HCT116 (cell line): Measurements from ENCODE around the gene SP100. TPM values are rescaled to one million over a fixed set of nuclear protein-coding genes. Genes with fewer than 3 reads are reported as not detected.

ENCODE experiments used
- ATAC-seq: fragments of 200-7000 bp; cut with Tn5 transposase; 2 replicates; pipeline ENCODE4 v1.9.1; 2020; ENCODE audit warnings: mild to moderate bottlenecking, moderate library complexity
- BruUV-seq: library from RNA; stranded (reverse); fragments of 400-500 nt; replicated peaks from 2 replicates; lab custom pipeline; 2021; lab: Mats Ljungman, UMichigan
- CTCF ChIA-PET: fragments of 300-600 bp; sonication (Branson Sonifier 250); formaldehyde crosslinking; loops from one replicate; lab custom pipeline; 2021; ENCODE audit warnings: antibody characterized with exemption; lab: Charles Lee
- POLR2A ChIA-PET: fragments of 300-600, 350-600 bp; sonication (Branson Sonifier 250); formaldehyde crosslinking; loops from one replicate; lab custom pipeline; 2021; ENCODE audit warnings: antibody characterized with exemption; lab: Charles Lee
- RAD21 ChIA-PET, 2 experiments: fragments of 300-600 bp; sonication (Branson Sonifier 250); formaldehyde crosslinking; loops; one replicate each; lab custom pipeline; 2023; ENCODE audit warnings: low total read pairs in 2 of 2; ENCODE audit not compliant: uncharacterized antibody in 2 of 2, unreplicated experiment in 2 of 2, low non-redundant PET in 1 of 2; lab: Charles Lee
- DNase-seq: peaks from one replicate; pipeline ENCODE4 v3.0.0-alpha.2; 2010; ENCODE audit warnings: low read depth, low spot score
- H2AFZ ChIP-seq: fragments of 200-600 bp; shearing (Covaris generic), sonication (generic); 2 replicates; pipeline ENCODE4 v1.6.1; 2017; ENCODE audit warnings: low read depth, mixed run types, mixed read lengths, antibody characterized with exemption, low read length; ENCODE audit not compliant: poor library complexity, severe bottlenecking
- H3K27ac ChIP-seq: 2 replicates; pipeline ENCODE4 v1.5.1; 2012; ENCODE audit warnings: low read depth, low read length
- H3K27me3 ChIP-seq: fragments of 200-600 bp; sonication (generic); 2 replicates; pipeline ENCODE4 v1.6.1; 2016; ENCODE audit warnings: mixed run types, low read length, mixed read lengths; ENCODE audit not compliant: insufficient read depth
- H3K36me3 ChIP-seq, 2 experiments: fragments of 200-500 bp in 1 of 2; fragments of 200-600 bp in 1 of 2; sonication (Bioruptor generic) in 1 of 2; sonication (generic) in 1 of 2; 2 replicates each; pipeline versions ENCODE4 v1.5.1 to v1.6.1; 2014 to 2016; ENCODE audit warnings: low read length in 2 of 2, inconsistent platforms in 1 of 2, mixed read lengths in 1 of 2, mixed run types in 1 of 2; ENCODE audit not compliant: insufficient read depth in 2 of 2, control insufficient read depth in 1 of 2
- H3K4me1 ChIP-seq, 2 experiments: fragments of 200-600 bp in 1 of 2; sonication (generic) in 1 of 2; 2 replicates each; pipeline versions ENCODE4 v1.5.1 to v1.6.1; 2012 to 2017; ENCODE audit warnings: low read length in 2 of 2, inconsistent platforms in 1 of 2, mild to moderate bottlenecking in 1 of 2, mixed read lengths in 1 of 2, mixed run types in 1 of 2, moderate library complexity in 1 of 2; ENCODE audit not compliant: insufficient read depth in 2 of 2, control insufficient read depth in 1 of 2
- H3K4me2 ChIP-seq: fragments of 200-600 bp; sonication (generic); 2 replicates; pipeline ENCODE4 v1.6.1; 2017; ENCODE audit warnings: mixed run types, low read length, mixed read lengths
- H3K4me3 ChIP-seq, 2 experiments: fragments of 200-600 bp in 1 of 2; sonication (generic) in 1 of 2; replicated peaks in 1 of 2; 2 replicates each; pipeline ENCODE4 v1.5.1; 2011 to 2016; ENCODE audit warnings: low read length in 2 of 2, control low read depth in 1 of 2, low read depth in 1 of 2, mild to moderate bottlenecking in 1 of 2, mixed read lengths in 1 of 2, mixed run types in 1 of 2
- H3K79me2 ChIP-seq: fragments of 200-600 bp; sonication (generic); 2 replicates; pipeline ENCODE4 v1.6.1; 2017; ENCODE audit warnings: mild to moderate bottlenecking, mixed run types, low read length, moderate library complexity, mixed read lengths; ENCODE audit not compliant: insufficient read depth
- H3K9ac ChIP-seq: fragments of 200-600 bp; sonication (generic); 2 replicates; pipeline ENCODE4 v1.6.1; 2016; ENCODE audit warnings: low read length, mixed read lengths
- H3K9me2 ChIP-seq: fragments of 200-600 bp; sonication (generic), shearing (Covaris generic); 2 replicates; pipeline ENCODE4 v1.6.1; 2017; ENCODE audit warnings: mixed run types, mild to moderate bottlenecking, moderate library complexity; ENCODE audit not compliant: insufficient read depth
- H3K9me3 ChIP-seq, 2 experiments: fragments of 200-500 bp in 1 of 2; fragments of 200-600 bp in 1 of 2; sonication (Bioruptor generic) in 1 of 2; sonication (generic) in 1 of 2; 2 replicates each; pipeline ENCODE4 v1.6.1; 2014 to 2017; ENCODE audit warnings: low read length in 2 of 2, mixed read lengths in 2 of 2, inconsistent platforms in 1 of 2, low read depth in 1 of 2, mild to moderate bottlenecking in 1 of 2, mixed run types in 1 of 2, moderate library complexity in 1 of 2; ENCODE audit not compliant: control insufficient read depth in 1 of 2, insufficient read depth in 1 of 2
- H4K20me1 ChIP-seq: fragments of 200-600 bp; sonication (generic), shearing (Covaris generic); 2 replicates; pipeline ENCODE4 v1.6.1; 2017; ENCODE audit warnings: mixed run types, mild to moderate bottlenecking, moderate library complexity; ENCODE audit not compliant: insufficient read depth
- CBX3 ChIP-seq: IDR thresholded peaks from 2 replicates; pipeline ENCODE4 v1.6.1; 2012; ENCODE audit warnings: low read depth
- CEBPB ChIP-seq: IDR thresholded peaks from 2 replicates; pipeline ENCODE4 v1.6.1; 2012; ENCODE audit warnings: low read depth
- EGR1 ChIP-seq: IDR thresholded peaks from 2 replicates; pipeline ENCODE4 v1.6.1; 2012; ENCODE audit warnings: low read depth
- ELF1 ChIP-seq: IDR thresholded peaks from 2 replicates; pipeline ENCODE4 v1.6.1; 2012; ENCODE audit warnings: low read depth, borderline replicate concordance
- EZH2phosphoT487 ChIP-seq: fragments of 200-600 bp; IDR thresholded peaks from 2 replicates; pipeline ENCODE4 v1.6.1; 2018; ENCODE audit warnings: antibody characterized with exemption, borderline replicate concordance
- FOSL1 ChIP-seq: IDR thresholded peaks from 2 replicates; pipeline ENCODE4 v1.6.1; 2012; ENCODE audit warnings: low read depth
- JUND ChIP-seq: IDR thresholded peaks from 2 replicates; pipeline ENCODE4 v1.6.1; 2012
- POLR2AphosphoS5 ChIP-seq: IDR thresholded peaks from 2 replicates; pipeline ENCODE4 v1.6.1; 2011; ENCODE audit warnings: mild to moderate bottlenecking, low read depth, low read length, moderate library complexity
- SIN3A ChIP-seq: IDR thresholded peaks from 2 replicates; pipeline ENCODE4 v1.6.1; 2012; ENCODE audit warnings: low read depth
- SP1 ChIP-seq: IDR thresholded peaks from 2 replicates; pipeline ENCODE4 v1.6.1; 2012; ENCODE audit warnings: low read depth
- SRF ChIP-seq: IDR thresholded peaks from 2 replicates; pipeline ENCODE4 v1.6.1; 2012; ENCODE audit warnings: low read depth
- YY1 ChIP-seq: IDR thresholded peaks from 2 replicates; pipeline ENCODE4 v1.6.1; 2011; ENCODE audit warnings: low read length, low read depth, moderate library complexity, mild to moderate bottlenecking; ENCODE audit not compliant: insufficient replicate concordance; ENCODE audit errors: extremely low read depth
- ZFX ChIP-seq: fragments of 450-650 bp; IDR thresholded peaks from 2 replicates; pipeline ENCODE4 v1.6.1; 2017
- intact Hi-C: fragments of 100-400 bp; cut with micrococcal nuclease; formaldehyde crosslinking; loops from 2 replicates; pipeline ENCODE4 v1.10.0; 2022
- total RNA-seq: library from RNA; stranded (reverse); gene quantifications from one replicate; pipeline ENCODE4 v1.2.1, GENCODE V29; 2021; ENCODE audit not compliant: unreplicated experiment
- TF ChIP-seq, protein P1 (sequence below): IDR thresholded peaks from 2 replicates; pipeline ENCODE4 v1.6.1; 2012; ENCODE audit warnings: low read depth
- TF ChIP-seq, protein P2 (sequence below): IDR thresholded peaks from 2 replicates; pipeline ENCODE4 v1.6.1; 2011; ENCODE audit warnings: mild to moderate bottlenecking, low read length, moderate library complexity; ENCODE audit not compliant: insufficient replicate concordance; ENCODE audit errors: extremely low read depth
- TF ChIP-seq, protein P3 (sequence below): IDR thresholded peaks from 2 replicates; pipeline ENCODE4 v1.6.1; 2012
- TF ChIP-seq, protein P4 (sequence below): IDR thresholded peaks from 2 replicates; pipeline ENCODE4 v1.6.1; 2012

The SP100 gene
- total RNA-seq, 1 experiment from 2014 or later = 48.1 TPM

DNA sequence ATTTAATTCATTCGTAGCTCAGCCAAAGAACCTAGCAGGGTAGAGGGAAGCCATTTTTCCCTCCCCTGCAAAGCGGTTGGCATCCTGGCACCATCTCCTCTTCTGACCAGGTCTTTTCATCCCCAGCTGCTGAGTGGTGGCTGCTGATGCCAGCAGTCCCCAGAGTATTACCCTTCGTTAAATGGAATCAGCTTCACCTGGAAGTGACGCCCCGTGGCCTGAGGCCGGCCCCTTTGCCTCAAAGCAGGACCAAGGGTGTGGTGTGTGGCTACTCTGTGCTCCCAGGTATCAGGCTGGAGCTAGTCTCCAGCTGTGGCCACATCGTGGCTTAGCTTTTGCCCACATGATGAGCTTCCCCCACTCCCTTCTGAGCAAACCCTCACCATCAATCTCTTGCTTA is 12.3 kb upstream of the SP100 start (continued):
- TF ChIP-seq, protein P1, sequence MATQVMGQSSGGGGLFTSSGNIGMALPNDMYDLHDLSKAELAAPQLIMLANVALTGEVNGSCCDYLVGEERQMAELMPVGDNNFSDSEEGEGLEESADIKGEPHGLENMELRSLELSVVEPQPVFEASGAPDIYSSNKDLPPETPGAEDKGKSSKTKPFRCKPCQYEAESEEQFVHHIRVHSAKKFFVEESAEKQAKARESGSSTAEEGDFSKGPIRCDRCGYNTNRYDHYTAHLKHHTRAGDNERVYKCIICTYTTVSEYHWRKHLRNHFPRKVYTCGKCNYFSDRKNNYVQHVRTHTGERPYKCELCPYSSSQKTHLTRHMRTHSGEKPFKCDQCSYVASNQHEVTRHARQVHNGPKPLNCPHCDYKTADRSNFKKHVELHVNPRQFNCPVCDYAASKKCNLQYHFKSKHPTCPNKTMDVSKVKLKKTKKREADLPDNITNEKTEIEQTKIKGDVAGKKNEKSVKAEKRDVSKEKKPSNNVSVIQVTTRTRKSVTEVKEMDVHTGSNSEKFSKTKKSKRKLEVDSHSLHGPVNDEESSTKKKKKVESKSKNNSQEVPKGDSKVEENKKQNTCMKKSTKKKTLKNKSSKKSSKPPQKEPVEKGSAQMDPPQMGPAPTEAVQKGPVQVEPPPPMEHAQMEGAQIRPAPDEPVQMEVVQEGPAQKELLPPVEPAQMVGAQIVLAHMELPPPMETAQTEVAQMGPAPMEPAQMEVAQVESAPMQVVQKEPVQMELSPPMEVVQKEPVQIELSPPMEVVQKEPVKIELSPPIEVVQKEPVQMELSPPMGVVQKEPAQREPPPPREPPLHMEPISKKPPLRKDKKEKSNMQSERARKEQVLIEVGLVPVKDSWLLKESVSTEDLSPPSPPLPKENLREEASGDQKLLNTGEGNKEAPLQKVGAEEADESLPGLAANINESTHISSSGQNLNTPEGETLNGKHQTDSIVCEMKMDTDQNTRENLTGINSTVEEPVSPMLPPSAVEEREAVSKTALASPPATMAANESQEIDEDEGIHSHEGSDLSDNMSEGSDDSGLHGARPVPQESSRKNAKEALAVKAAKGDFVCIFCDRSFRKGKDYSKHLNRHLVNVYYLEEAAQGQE = no peak
- no peak for TF ChIP-seq POLR2AphosphoS5
- no peak for TF ChIP-seq ELF1
- TF ChIP-seq JUND = no peak
- TF ChIP-seq FOSL1 = no peak
- no peak for TF ChIP-seq CBX3

DNA sequence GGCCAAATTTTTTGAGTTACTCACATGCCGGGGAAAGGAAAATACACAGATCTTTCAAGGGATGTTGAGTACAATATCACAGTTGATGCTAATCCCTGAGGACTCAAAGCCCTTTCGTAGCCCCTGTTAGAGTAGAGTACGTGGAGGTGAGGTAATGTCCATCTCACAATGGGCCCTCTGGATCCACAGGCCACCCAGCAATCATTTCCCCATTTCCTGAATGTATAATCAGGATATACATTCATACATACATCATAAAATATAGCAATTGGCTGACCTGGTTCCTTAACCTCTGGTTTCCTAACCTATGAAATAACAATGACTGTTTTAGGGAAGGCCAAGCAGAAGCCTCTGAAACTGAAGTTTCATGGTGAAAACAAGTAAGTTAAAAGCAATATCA is 10.2 kb upstream of the SP100 start:
- Histone ChIP-seq H3K9me3 (no peaks in the 10 kb centered on the region), H2AFZ (no peak overlapping the region), H3K4me2 (no peak overlapping the region), H3K9ac (no peak overlapping the region), H3K36me3 (no peaks in the 10 kb centered on the region), H3K79me2 (no peaks in the 10 kb centered on the region), H3K27me3 (no peaks in the 10 kb centered on the region), H3K27ac (no peak overlapping the region), H3K4me3 (no peak overlapping the region), H3K9me2 (no peaks in the 10 kb centered on the region), H4K20me1 (no peaks in the 10 kb centered on the region), H3K4me1 (0 out of 4 replicates have a peak, but pooled peaks cover 0 to under 1% of the 10 kb centered on the region in 2 experiments)
- DNase-seq = no peak
- no TSS peak for BruUV-seq
- ChIA-PET RAD21 (no interaction called here), CTCF (no interaction called here), POLR2A (no interaction called here)
- ATAC-seq = no peak
- intact Hi-C loops = no loop called here
- TF ChIP-seq SRF (no peak), SP1 (no peak), CBX3 (no peak), EZH2phosphoT487 (no peak), SIN3A (no peak), POLR2AphosphoS5 (no peak), ZFX (no peak), FOSL1 (no peak), JUND (no peak), CEBPB (no peak), YY1 (no peak), EGR1 (no peak)
- TF ChIP-seq, protein P2, sequence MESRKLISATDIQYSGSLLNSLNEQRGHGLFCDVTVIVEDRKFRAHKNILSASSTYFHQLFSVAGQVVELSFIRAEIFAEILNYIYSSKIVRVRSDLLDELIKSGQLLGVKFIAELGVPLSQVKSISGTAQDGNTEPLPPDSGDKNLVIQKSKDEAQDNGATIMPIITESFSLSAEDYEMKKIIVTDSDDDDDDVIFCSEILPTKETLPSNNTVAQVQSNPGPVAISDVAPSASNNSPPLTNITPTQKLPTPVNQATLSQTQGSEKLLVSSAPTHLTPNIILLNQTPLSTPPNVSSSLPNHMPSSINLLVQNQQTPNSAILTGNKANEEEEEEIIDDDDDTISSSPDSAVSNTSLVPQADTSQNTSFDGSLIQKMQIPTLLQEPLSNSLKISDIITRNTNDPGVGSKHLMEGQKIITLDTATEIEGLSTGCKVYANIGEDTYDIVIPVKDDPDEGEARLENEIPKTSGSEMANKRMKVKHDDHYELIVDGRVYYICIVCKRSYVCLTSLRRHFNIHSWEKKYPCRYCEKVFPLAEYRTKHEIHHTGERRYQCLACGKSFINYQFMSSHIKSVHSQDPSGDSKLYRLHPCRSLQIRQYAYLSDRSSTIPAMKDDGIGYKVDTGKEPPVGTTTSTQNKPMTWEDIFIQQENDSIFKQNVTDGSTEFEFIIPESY = no peak
- TF ChIP-seq, protein P1 = no peak
- TF ChIP-seq, protein P3, sequence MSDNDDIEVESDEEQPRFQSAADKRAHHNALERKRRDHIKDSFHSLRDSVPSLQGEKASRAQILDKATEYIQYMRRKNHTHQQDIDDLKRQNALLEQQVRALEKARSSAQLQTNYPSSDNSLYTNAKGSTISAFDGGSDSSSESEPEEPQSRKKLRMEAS = no peak
- TF ChIP-seq, protein P4, sequence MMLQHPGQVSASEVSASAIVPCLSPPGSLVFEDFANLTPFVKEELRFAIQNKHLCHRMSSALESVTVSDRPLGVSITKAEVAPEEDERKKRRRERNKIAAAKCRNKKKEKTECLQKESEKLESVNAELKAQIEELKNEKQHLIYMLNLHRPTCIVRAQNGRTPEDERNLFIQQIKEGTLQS = no peak
